GM21360 (cell line): Measurements from ENCODE around the gene TBRG4.

Source experiments
- ATAC-seq: cut with Tn5 transposase; IDR thresholded peaks from one replicate; pipeline ENCODE4 v1.9.1; 2021; ENCODE audit warnings: mild to moderate bottlenecking, moderate library complexity; ENCODE audit not compliant: unreplicated experiment

Gene TBRG4

DNA sequence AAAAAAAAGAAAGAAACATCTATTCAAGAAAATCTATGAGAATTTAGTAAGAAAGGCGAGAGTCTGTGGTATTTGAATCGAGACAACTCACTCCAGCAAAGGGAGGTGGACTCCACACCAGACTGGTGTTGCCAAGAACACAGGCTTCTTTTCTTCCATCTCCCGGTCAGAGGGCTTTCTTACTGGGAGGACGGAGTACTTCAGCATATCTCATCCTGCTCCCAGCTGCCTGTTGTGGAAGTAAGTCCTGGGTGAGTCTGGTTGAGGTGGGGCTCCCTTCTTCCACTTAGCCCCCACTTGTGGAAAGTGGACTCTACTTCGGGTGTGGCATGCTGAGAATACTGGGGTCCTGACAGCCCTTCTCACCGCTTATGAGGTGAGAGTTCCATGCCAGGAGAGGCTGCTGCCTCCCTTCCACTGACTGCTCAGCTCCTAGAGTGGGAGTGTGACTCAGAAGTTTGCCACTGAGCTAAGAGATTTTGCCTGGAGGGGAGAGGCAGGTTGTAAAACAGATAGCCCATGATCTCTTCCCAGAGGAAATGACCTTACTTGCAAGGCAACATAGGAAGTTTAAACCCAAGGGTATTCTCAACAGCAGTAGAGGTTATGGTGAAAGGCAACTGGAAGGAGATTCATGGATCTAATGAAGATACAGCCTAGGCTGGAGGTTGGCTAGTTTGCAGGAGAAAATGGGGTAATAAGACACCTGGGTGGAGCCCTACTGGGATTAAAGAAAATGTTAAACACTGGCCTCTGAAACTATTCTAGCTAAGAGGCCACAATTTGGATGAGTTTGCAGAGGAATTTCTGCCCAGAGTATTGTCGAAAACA lies 19.2 kb downstream of the TBRG4 start:
- no peak for ATAC-seq

DNA sequence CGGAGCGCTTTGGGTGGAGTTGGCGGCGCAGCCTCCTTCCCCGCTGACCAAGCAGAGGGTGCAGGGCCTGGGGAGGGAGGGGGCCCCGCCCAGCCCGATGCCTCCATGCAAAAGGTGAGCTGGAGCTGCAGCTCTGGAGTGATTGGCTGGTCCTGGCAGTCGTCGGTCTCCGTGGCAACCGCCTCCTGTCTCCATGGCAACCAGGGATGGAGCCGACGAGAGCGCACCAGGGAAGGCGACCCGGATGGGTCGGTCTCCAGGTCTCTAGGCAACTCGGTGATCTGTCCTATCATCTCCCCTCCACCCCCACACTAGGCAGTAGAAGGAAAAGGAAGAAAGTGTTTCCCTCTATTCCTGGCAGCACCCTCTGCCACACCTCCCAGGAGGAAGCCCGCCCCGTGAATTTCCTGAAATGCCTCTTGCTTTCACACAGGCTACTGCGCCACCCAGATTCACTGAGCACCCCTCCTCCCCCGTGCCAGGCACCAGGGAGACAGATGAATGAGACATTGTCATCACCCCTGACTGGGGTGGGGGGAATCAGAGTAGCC lies 22.1 kb downstream of the TBRG4 start:
- no peak for ATAC-seq

DNA sequence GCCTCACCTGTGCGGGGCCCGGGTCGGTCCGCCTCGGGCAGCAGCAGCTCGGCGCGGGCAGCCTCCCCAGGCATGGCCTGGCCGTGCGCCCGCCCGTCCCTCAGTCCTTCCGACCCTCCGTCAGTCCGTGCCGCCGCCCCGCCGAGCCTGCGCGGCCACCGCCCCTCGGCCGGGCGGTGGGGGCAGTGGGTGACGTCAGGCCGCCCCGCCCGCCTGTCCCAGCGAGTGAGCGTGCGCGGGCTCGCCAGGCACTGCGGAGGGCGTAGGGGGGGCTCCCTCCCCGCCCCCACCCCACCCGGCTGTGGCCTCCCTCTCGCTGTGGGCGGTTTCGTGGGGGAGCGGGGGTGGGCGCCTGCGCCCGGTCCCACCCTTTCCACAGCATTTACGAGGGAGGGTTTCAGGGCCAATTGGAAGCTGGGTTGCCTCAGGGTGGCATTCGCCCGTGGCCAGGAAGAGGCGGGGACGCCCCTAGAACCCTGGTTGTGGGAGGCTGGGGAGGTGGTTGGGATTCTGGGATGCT lies 22.6 kb downstream of the TBRG4 start, which contains the start of gene NACAD:
Gene NACAD (minus strand): TSS at position 149 of the 520 bp plus-strand sequence. CDS start 75 bp downstream, at position 74.
- no peak for ATAC-seq

DNA sequence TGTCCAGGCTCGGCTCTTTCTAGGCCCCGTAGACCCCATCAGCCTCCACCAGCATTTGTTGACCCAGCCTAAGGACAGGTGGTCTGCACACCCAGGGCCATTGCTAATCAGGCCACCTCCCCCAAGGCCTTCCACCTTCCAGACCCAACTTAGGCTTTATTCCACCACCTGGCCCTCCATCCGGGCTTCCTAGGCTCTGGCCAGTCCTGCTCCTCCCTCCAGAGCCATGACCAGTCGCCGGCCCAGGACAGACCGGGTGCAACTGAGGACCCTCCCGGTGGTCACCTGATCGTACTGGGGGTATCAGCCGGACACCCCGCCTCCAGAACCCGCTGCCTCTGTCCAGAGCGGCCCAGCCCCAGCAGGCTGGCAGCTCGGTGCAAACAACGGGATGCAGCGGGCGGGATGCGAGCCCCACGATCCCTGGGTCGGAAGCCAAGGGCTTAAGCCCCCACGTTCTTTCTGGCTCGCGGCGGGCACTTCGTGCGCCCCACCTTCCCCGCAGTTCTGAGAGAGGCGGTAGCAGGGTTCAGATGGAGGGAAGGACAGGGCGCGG lies 23.3 kb downstream of the TBRG4 start:
- no peak for ATAC-seq

DNA sequence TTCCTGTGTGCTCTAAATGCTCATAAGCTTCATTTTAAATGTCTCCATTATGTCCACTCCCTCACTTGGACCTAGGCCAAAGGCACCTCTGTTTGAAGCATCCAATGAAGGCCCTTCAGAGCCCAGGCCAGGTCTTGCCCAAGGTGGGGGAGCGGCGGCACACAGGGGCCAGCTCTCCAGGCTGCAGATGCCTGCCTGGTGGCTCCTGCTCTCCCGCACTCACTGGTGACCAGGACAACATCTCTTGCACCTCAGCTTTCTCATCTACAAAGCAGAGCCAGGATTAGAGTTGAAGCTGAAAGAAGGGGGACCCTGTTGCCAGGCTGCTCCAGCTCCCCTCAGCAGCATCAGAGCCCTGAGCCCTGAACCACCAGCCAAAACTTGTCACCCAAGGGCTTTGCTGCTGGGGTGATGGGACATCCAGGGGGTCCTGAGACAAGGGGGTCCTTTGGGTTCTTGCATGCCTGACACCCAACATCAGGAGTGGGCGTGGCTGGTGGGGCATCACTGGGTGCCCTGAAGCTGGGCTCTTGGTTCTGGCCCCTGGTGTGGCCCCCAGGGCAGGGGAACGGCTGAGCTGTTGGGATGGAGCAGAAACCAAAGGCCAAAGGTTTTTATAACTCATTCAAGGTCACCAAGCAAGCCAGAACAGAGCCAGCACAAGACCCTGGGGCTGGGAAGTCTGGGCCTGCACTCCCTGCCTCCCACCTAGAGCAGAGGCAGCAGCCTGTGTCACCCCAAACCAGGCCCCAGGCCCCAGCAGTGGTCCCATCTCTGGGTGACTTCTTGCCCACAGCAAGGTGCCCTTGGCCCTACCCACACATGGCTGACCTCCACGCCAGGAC lies 24.0 kb downstream of the TBRG4 start:
- no peak for ATAC-seq

DNA sequence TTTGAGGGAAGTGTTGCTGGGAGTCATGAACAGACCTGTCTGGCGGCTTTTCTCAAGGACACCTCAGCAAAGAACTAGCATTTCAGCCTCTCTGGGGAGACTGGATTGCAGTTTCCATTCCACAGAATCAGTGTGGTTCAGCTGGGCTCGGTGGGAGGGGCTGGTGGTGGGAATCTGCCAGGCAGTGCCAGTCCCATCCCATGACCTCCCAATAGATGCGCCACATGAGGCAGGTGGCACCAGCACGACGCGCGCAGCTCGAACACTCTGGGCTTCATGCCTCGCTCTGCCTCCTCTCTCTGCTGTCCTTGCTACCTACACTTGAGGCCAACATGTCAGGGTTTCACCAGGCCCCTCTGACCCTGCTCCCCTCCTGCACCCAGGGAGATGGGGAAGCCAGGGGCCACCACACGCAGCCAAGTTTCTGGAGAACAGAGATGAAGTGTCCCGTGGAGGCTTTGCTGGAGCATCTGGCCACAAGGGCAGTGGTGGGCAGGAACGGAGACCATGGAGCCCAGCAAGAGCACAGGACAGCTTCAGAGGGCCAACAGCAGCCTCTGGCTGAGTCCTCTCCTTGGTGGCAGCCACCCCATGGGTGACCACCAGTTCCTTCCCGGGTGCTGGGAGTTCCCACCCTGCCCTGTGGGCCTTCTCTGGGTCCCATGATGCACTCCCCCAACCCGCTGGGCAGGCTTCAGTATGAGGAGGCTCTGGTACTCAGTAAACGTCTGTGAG lies 25.0 kb downstream of the TBRG4 start:
- no peak for ATAC-seq

DNA sequence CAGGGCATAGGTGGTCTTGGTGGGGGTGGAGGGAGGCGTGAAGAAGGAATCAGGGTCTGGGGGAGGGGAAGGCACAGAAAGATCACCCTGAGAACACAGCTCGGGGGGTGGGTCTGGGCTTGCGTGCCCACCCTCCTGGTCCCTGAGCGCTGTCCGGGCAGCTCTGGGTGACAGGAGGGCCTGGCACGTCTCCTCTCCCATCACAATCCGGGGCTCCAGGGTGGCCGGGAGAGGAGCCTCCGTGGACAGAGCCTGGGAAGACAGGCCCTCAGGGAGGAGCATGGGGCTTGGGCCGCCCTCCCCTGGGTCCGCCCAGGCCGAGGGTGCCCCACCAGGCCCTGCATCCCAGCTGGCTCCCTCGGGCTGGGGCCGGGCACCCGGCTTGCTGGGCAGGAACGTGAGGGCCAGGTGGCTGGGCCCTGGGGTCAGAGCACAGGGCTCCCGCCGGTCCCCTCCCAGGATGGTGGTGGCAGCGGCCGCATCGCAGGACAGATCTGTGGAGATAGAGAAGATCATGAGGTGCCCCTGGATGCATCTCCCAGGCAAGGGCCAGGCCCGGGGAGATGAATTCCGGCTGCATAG lies 25.8 kb downstream of the TBRG4 start:
- no peak for ATAC-seq

DNA sequence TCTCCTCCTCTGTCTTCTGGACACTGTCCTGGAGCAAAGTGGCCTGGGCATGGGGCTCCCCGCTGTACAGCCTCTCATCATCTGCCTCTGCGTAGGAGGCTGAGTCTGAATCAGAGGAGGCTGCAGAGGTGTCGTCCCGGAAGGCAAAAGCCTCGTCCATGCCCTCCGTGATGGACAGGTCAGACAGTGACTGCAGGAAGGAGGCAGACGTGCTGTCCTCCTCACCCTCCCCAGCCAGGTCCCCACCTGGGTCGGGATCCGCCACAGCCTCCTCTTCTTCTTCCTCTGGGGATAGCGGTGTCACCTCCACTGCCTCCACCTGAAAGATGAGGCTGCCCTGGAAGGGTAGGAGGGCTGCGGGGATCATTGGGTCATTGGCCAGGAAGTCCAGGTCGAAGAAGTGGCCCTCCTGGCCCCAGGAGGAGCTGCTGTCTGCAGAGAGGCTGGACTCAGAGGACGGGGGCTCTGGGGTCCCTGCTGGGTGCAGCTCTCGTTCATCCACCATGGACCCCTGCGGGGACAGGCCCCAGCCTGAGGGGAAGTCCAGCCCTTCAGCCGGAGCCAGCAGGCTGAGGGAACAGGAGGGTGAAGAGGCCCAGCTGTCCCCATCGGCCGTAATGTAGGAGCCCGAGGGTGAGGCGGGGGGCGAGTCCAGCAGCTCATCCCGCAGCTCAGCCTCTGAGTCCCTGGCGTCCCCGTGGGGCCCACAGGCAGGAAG lies 26.4 kb downstream of the TBRG4 start:
- no peak for ATAC-seq

DNA sequence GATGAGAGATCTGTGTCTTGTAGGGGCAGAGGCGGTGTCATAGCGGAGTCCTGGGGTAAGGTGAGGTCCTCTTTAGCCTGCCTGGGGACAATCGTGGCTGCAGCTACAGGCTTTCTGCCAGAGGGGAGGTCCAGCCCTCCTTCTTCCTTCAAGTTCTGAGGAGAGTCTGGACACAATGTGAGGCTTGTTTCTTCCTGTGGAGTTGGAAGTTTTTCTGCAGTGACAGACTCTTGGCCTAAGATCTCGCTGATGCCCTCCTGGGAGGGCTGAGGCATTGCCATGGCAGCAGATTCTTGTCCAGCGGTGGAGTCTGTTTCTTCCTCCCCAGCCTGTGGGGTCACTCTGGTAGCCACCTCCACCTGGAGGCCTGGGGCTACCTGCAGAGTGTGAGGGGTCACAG lies 27.2 kb downstream of the TBRG4 start:
- no peak for ATAC-seq

DNA sequence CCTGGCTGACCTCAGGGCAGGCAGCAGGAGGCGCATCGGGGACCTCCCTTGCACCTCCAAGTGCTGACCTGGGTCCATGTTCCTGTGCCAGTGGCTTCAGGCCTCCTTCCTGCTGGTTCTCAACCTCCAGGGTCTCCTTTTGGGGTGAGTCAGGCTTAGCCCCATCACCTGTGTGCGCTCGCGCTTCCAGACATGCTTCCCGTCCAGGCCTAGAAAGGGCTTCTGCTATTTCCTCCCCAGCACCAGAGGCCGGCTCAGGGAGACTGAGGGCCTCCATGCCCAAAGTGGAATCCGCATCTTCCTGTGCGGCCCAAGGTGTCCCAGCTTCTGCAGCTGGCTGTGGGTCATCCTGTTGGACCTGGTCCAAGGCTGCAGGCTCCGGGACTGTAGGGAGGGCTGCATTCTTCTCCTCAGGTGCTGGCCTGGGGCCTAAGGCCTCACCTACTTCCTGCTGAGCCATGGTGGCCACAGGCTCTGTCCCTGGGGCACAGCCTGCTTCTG lies 28.6 kb downstream of the TBRG4 start:
- no peak for ATAC-seq

DNA sequence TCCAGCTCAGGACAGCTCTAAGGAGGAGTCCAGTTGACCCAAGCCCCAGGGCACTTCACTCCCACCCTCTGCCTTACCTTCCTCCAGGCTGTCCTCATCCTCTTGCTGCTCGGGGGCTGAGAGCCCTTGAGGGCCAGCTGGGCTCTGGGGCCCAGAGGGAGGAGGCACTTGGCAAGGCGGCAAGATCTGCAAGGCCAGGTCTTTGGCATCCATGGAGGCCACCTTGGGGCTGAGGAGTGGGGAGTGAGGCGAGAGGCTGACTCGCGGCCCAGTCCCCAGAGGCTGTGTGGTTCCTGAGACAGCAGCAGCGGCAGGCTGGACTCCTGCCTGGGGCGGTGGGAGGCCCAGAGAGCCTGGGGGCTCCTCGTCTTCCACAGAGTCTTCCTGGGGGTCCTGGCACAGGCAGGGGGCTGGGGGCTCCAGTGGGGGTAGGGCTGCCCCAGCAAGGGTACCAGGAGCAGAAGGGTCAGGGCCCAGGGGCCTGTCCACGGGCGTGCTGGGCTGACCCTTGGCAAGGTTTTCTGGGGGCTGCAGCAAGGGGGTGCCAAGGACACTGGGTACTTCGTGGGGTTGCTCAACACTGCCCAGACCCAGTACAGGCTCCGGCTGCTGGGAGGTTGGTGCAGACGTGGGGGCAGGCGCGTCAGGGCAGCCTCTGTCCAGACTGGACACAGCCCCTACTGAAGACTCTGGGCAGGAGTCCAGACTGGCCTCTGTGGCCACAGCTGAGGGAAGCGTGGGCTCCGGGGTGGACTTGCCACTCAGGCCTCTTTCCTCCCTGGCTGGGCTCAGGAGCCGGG lies 29.3 kb downstream of the TBRG4 start:
- no peak for ATAC-seq

DNA sequence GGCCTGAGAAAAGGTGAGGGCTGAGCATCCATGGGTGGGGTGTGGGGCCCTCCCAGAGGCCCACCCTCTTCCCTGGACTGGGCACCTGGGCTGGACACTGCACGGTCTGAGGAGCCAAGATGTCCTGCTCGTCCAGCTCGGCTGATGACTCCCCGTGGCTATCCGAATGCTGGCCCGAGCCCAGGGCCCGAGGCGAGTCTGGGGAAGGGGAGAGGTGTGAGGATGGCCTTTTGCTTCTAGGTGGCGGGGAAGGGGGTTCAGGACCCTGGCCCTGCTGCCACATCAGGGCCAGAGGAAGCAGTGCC lies 29.9 kb downstream of the TBRG4 start:
- ATAC-seq = no peak

DNA sequence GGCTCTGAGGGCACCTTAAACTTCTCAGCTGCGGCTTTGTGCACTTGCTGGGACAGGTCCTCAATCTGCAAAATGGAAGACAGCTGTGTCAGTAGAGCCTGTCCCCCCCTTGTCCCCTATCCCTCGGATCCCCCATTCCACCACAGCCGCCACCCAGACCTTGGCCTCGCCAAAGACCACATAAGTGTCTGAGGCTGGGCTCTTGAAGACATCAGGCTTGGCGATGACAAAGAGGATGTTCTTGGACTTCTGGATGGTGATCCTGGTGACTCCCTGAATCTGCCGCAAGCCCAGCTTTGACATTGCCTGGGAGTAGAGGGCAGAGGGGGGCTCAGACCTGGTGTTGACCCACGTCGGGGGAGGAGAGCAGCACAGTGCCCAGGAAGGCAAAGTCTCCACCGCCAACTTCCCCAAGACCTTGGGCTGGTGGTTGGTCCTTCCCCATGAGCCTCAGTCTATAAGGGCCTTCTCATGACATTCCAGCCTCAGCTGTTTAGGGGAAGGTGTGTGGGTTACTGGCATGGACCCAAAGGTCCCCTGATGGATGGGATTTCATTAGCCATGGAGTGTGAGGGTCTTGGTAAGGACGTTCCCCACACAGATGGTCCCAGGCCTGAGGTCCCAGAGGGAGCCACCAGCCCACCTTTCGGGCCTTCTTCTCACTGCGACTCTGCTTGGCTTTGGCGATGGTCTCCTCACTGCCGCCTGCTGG lies 30.4 kb downstream of the TBRG4 start:
- no peak for ATAC-seq

DNA sequence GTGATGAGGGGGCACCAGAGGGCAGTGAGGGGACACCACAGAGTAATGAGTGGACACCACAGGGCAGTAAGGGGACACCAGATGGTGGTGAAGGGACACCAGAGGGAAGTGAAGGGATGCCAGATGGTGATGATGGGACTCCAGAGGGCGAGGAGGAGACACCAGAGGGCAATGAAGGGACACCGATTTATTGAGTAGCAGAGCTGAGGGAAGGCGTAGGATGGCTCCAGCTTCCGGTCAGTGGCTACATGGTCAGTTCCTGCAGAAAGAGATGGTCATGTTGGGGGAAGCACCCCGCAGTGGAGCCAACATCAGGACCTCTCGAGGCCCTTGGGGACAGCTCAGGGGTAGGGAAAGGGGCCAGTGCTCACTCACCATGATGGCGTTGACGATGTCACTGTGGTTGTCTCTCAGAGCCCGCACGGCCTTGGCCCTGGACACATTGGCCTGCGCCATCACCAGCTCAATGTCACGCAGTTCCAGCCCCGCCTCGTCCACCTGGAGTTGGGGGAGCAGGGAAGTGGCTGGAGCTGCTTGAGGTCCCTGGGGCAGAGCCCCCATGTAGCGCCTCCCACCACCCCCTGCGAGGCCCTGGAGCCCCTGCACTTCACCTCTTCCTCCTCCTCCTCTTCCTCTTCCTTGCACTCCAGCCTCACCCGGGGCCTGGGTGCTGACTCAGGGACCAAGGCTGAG lies 31.1 kb downstream of the TBRG4 start:
- ATAC-seq = no peak

DNA sequence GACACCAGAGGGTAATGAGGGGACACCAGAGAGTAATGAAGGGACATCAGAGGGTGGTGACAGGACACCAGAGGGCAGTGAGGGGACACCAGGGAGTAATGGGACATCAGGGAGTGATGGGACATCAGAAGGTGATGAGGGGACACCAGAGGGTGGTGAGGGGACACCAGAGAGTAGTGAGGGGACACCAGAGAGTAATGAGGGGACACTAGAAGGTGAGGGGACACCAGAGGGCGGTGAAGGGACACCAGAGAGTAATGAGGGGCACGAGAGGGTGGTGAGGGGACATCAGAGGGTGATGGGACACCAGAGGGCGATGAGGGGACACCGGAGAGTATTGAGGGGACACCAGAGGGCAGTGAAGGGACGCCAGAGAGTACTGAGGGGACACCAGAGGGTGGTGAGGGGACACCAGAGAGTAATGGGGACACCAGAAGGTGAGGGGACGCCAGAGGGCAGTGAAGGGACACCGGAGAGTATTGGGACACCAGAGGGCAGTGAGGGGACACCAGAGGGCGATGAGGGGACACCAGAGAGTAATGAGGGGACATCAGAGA lies 33.3 kb downstream of the TBRG4 start:
- ATAC-seq = no peak

DNA sequence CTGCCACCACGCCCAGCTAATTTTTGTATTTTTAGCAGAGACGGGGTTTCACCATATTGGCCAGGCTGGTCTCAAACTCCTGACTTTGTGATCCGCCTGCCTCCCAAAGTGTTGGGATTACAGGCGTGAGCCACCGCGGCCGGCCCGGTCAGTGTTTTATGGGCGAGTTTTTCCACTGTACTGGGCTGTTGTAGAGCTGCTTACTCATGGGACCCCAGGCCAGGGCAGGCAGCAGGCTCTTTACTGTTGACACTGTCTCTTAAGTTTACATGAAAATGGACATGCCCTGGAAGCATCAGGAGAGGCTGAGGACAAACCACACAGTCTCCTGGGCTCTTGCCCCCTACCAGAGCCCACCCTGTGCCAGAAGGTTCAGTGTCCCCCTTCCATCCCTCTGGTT lies 33.9 kb downstream of the TBRG4 start:
- ATAC-seq = no peak

DNA sequence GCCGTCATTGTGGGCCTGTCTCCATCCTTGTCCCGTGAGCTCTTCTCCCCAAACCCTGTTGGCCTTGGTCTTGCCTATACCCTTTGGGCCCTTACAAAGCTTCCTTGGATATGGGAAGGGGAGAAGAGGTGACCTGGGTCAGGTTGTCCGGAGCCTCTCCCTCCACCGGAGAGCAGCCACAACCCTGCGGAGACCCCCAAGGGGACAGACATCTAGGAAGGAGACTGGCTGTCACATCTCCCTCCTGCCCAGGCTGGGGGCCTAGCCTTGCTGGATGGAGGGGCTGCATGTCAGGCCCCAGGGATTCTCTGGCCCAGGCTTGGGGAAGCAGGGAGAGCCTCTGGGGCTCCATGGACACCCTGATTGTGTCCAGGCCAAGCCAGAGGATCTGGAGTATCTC lies 34.6 kb downstream of the TBRG4 start:
- no peak for ATAC-seq
